GM10847 (cell line): ENCODE data around the gene ST3GAL4.

ENCODE experiments used
- POLR2A ChIP-seq: IDR thresholded peaks from 2 replicates; pipeline ENCODE4 v1.6.1; 2011; ENCODE audit not compliant: insufficient read length; ENCODE audit errors: extremely low read depth

ST3GAL4 gene

GRCh38 chr11:126423154-126423553 lies 67.7 kb downstream of the ST3GAL4 start:
- TF ChIP-seq POLR2A: no peak

- TF ChIP-seq POLR2A: no peak
Observed at GRCh38 chr11:126423743-126424142, 68.3 kb downstream of the ST3GAL4 start.

GRCh38 chr11:126424471-126425039 lies 69.1 kb downstream of the ST3GAL4 start:
- TF ChIP-seq POLR2A: no peak

GRCh38 chr11:126426106-126426505 lies 70.6 kb downstream of the ST3GAL4 start:
- no peak for TF ChIP-seq POLR2A

- TF ChIP-seq POLR2A: no peak
Observed at GRCh38 chr11:126426820-126427749, 71.6 kb downstream of the ST3GAL4 start.

GRCh38 chr11:126430581-126431335 lies 75.3 kb downstream of the ST3GAL4 start:
- no peak for TF ChIP-seq POLR2A

- TF ChIP-seq POLR2A: no peak
Observed at GRCh38 chr11:126431401-126432064, 76.0 kb downstream of the ST3GAL4 start.

GRCh38 chr11:126432065-126432461 lies 76.6 kb downstream of the ST3GAL4 start:
- no peak for TF ChIP-seq POLR2A

- no peak for TF ChIP-seq POLR2A
Observed at GRCh38 chr11:126432525-126432924, 77.0 kb downstream of the ST3GAL4 start.

GRCh38 chr11:126433244-126433846 lies 77.9 kb downstream of the ST3GAL4 start:
- TF ChIP-seq POLR2A: no peak

GRCh38 chr11:126433989-126434949 lies 78.8 kb downstream of the ST3GAL4 start:
- TF ChIP-seq POLR2A: no peak

GRCh38 chr11:126434950-126435335 lies 79.5 kb downstream of the ST3GAL4 start:
- no peak for TF ChIP-seq POLR2A

GRCh38 chr11:126436209-126436755 lies 80.8 kb downstream of the ST3GAL4 start:
- TF ChIP-seq POLR2A: no peak
